A673 (cell line): Measurements from ENCODE around the gene G3BP2. TPM values are rescaled to one million over a fixed set of nuclear protein-coding genes. Genes with fewer than 3 reads are reported as not detected.
"Not testable (repeated sequence)": the region's sequence is repeated elsewhere in the genome, so short reads cannot be mapped to it uniquely, and the experiment has no call there.

ENCODE experiments used
- BruUV-seq: library from RNA; stranded (reverse); fragments of 400-500 nt; replicated peaks from 2 replicates; lab custom pipeline; 2021; lab: Mats Ljungman, UMichigan
- CTCF ChIA-PET: fragments of 300-600 bp; sonication (Branson Sonifier 250); formaldehyde crosslinking; loops from one replicate; lab custom pipeline; 2022; ENCODE audit warnings: antibody characterized with exemption; lab: Charles Lee
- POLR2A ChIA-PET: fragments of 300-600 bp; sonication (Branson Sonifier 250); formaldehyde crosslinking; loops from one replicate; lab custom pipeline; 2022; ENCODE audit warnings: antibody characterized with exemption; ENCODE audit not compliant: low non-redundant PET; lab: Charles Lee
- DNase-seq: peaks from one replicate; pipeline ENCODE4 v3.0.0-alpha.2; 2015; ENCODE audit warnings: low spot score
- H3K27ac ChIP-seq: fragments of 200-600 bp; sonication (generic); 2 replicates; pipeline ENCODE4 v1.5.1; 2016; ENCODE audit warnings: mixed run types, low read depth, mild to moderate bottlenecking, mixed read lengths, antibody characterized with exemption, low read length; ENCODE audit not compliant: poor library complexity, severe bottlenecking
- H3K27me3 ChIP-seq: fragments of 200-600 bp; sonication (generic); replicated peaks from 2 replicates; pipeline ENCODE4 v1.6.1; 2017; ENCODE audit warnings: mixed run types, low read depth, mild to moderate bottlenecking, mixed read lengths, antibody characterized with exemption, low read length; ENCODE audit not compliant: insufficient read depth, poor library complexity
- H3K36me3 ChIP-seq: fragments of 200-600 bp; sonication (generic); 2 replicates; pipeline ENCODE4 v1.6.1; 2016; ENCODE audit warnings: mixed run types, mild to moderate bottlenecking, mixed read lengths, antibody characterized with exemption, low read length; ENCODE audit not compliant: insufficient read depth, poor library complexity, severe bottlenecking
- H3K4me1 ChIP-seq: fragments of 200-600 bp; sonication (generic); 2 replicates; pipeline ENCODE4 v1.6.1; 2017; ENCODE audit warnings: mixed run types, mild to moderate bottlenecking, mixed read lengths, antibody characterized with exemption, low read length; ENCODE audit not compliant: insufficient read depth, poor library complexity, severe bottlenecking
- H3K4me3 ChIP-seq: fragments of 200-600 bp; sonication (generic); 2 replicates; pipeline ENCODE4 v1.5.1; 2016; ENCODE audit warnings: low read depth, mixed run types, mild to moderate bottlenecking, mixed read lengths, low read length; ENCODE audit not compliant: poor library complexity, severe bottlenecking
- H3K9me3 ChIP-seq: fragments of 200-600 bp; sonication (generic); 2 replicates; pipeline ENCODE4 v1.6.1; 2016; ENCODE audit warnings: mixed run types, low read depth, mild to moderate bottlenecking, mixed read lengths, antibody characterized with exemption, low read length; ENCODE audit not compliant: poor library complexity, severe bottlenecking
- CTCF ChIP-seq: fragments of 300-800, 200-600 bp; sonication (generic); conservative IDR thresholded peaks from 2 replicates; pipeline ENCODE4 v1.5.1; 2017; ENCODE audit warnings: low read depth, mild to moderate bottlenecking, antibody characterized with exemption, low read length, moderate library complexity, mixed read lengths
- EZH2 ChIP-seq: fragments of 200-600 bp; sonication (generic); IDR thresholded peaks from 2 replicates; pipeline ENCODE4 v1.6.1; 2017; ENCODE audit warnings: borderline replicate concordance, low read depth, mild to moderate bottlenecking, mixed read lengths, antibody characterized with exemption, low read length; ENCODE audit not compliant: poor library complexity, severe bottlenecking
- intact Hi-C: fragments of 100-400 bp; cut with micrococcal nuclease; formaldehyde crosslinking; loops from one replicate; pipeline ENCODE4 v1.10.0; 2022; ENCODE audit not compliant: unreplicated experiment
- total RNA-seq: library from RNA; stranded (reverse); gene quantifications from 2 replicates; pipeline ENCODE4 v1.2.3, GENCODE V29; 2021

Gene G3BP2
- total RNA-seq, 1 experiment from 2014 or later: 124 TPM

DNA sequence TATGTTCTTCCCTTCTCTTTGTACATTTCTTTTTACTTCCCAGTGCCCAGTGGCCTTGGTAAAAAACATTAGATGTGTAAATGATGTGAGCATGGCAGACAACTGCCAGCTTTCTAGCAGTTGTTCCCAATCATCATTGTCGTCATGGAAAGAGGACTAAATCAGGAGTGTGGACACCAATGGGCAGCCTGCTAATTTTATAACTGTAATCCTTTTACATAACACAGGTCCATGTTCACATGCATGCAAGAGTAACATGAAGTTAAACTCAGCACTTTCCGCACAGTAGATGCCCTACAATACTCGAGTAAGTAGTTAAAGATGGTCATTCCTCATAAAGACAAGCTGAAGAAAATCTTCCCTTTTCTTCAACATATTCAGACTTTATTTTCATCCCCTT, 23.4 kb upstream of the G3BP2 start:
- H3K4me1 ChIP-seq: no peaks in the 10 kb centered on the region
- TF ChIP-seq CTCF (no peak), EZH2 (no peak)
- ChIA-PET CTCF (no interaction called here), POLR2A (no interaction called here)
- no peak overlapping the region for H3K27ac ChIP-seq
- H3K27me3 ChIP-seq: no peaks in the 10 kb centered on the region
- intact Hi-C loops: no loop called here
- no peaks in the 10 kb centered on the region for H3K9me3 ChIP-seq
- no TSS peak for BruUV-seq
- H3K36me3 ChIP-seq: no peaks in the 10 kb centered on the region
- no peak overlapping the region for H3K4me3 ChIP-seq
- DNase-seq: no peak

DNA sequence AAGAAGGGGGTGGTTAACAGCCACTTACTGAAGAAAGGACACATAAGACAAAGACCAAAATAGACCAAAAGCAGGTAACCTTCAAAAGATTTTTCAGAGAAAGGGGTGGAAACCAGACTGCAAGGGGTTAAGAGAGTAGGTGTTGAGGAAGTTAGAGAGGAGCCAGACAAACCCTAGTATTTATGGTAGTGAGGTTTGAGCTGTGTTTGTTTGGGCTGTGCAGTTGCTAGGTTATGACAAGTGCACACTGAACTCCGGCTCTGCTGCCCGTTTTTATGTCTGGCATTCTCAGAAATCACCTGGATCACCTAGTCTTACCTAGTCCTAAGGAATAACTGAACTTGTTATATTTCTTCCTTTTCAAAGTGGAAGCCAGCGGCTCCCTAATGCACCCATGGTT, 22.9 kb upstream of the G3BP2 start:
- ChIA-PET POLR2A (no interaction called here), CTCF (no interaction called here)
- H3K4me1 ChIP-seq: no peaks in the 10 kb centered on the region
- no TSS peak for BruUV-seq
- H3K4me3 ChIP-seq: no peak overlapping the region
- intact Hi-C loops: no loop called here
- DNase-seq: no peak
- no peaks in the 10 kb centered on the region for H3K9me3 ChIP-seq
- no peak for TF ChIP-seq CTCF
- no peak for TF ChIP-seq EZH2
- no peak overlapping the region for H3K27ac ChIP-seq
- H3K36me3 ChIP-seq: no peaks in the 10 kb centered on the region
- H3K27me3 ChIP-seq: no peaks in the 10 kb centered on the region

DNA sequence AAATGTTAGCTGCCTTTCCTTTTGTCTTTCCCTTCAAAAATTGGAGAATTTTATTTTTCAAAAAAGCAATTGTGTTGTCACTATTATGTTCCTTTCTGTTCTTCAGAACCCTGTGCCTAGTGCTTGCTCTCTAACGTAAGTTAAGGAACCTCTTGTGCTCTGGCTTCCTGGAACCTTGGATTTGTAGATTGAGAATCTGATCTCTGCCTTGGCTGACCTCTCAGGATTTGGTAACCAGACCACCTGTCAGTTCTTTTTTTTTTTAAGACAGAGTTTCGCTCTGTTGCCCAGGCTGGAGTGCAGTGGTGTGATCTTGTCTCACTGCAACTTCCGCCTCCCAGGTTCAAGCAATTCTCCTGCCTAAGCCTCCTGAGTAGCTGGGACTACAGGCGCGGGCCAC, 18.9 kb upstream of the G3BP2 start:
- POLR2A ChIA-PET, intact Hi-C loops, CTCF ChIA-PET, H3K27ac ChIP-seq, H3K4me3 ChIP-seq, H3K4me1 ChIP-seq, BruUV-seq, H3K9me3 ChIP-seq, H3K36me3 ChIP-seq, DNase-seq, H3K27me3 ChIP-seq: not testable (repeated sequence)

DNA sequence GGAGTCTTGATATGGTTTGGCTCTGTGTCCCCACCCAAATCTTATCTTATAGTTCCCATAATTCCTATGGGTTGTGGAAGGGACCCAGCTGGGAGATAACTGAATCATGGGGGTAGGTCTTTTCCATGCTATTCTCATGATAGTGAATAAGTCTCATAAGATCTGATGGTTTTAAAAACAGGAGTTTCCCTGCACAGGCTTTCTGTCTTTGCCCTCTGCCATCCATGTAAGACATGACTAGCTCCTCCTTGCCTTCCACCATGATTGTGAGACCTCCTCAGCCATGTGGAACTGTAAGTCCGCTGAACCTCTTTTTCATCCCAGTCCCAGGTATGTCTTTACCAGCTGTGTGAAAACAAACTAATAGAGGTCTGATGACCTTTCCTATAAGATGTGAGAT, 13.9 kb upstream of the G3BP2 start:
- H3K4me3 ChIP-seq, H3K9me3 ChIP-seq, CTCF ChIA-PET, BruUV-seq, H3K27ac ChIP-seq, DNase-seq, H3K36me3 ChIP-seq, POLR2A ChIA-PET, intact Hi-C loops, H3K27me3 ChIP-seq, H3K4me1 ChIP-seq: not testable (repeated sequence)
